ENCODE measurements around the gene SCN5A.

The SCN5A gene

DNA sequence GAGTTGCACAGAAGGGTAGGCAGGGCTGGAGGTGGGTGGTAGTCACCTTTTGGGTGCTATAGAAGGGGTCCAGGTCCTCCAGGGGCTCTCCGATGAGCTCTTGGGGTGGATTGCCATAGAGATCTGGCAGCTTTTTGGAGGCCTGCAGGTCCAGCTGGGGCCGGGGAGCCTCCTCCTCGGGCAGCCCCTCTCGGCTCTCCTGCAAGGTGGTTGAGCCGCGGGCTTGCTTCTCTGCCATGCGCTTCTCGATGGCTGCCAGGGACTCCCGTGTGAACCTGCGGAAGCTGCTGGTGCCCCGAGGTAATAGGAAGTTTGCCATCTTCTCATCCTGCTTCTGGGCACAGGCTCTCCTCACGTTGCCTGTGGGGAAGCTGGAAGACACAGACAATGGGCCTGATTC lies 16.5 kb downstream of the SCN5A start:
- H3K4me3 ChIP-seq (ENCODE audit: low read depth, low read length), result no peak overlapping the region
- in situ Hi-C loops (cut with HindIII; ENCODE audit: low sequenced_read_pairs), result no loop called here
- DNase-seq (ENCODE audit: low read depth, low spot score), result no peak
- TF ChIP-seq, protein P1, sequence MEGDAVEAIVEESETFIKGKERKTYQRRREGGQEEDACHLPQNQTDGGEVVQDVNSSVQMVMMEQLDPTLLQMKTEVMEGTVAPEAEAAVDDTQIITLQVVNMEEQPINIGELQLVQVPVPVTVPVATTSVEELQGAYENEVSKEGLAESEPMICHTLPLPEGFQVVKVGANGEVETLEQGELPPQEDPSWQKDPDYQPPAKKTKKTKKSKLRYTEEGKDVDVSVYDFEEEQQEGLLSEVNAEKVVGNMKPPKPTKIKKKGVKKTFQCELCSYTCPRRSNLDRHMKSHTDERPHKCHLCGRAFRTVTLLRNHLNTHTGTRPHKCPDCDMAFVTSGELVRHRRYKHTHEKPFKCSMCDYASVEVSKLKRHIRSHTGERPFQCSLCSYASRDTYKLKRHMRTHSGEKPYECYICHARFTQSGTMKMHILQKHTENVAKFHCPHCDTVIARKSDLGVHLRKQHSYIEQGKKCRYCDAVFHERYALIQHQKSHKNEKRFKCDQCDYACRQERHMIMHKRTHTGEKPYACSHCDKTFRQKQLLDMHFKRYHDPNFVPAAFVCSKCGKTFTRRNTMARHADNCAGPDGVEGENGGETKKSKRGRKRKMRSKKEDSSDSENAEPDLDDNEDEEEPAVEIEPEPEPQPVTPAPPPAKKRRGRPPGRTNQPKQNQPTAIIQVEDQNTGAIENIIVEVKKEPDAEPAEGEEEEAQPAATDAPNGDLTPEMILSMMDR (IDR thresholded peaks at IDR 0.05; ENCODE audit: low read depth, low read length), result no peak

GRCh38 chr3:38630606-38631005 lies 18.9 kb downstream of the SCN5A start:
- TF ChIP-seq, protein P1 (IDR thresholded peaks at IDR 0.05; ENCODE audit: low read depth, low read length), result no peak
- DNase-seq (ENCODE audit: low read depth, low spot score), result no peak
- no peak overlapping the region for H3K4me3 ChIP-seq (ENCODE audit: low read depth, low read length)
- in situ Hi-C loops (cut with HindIII; ENCODE audit: low sequenced_read_pairs), result no loop called here

DNA sequence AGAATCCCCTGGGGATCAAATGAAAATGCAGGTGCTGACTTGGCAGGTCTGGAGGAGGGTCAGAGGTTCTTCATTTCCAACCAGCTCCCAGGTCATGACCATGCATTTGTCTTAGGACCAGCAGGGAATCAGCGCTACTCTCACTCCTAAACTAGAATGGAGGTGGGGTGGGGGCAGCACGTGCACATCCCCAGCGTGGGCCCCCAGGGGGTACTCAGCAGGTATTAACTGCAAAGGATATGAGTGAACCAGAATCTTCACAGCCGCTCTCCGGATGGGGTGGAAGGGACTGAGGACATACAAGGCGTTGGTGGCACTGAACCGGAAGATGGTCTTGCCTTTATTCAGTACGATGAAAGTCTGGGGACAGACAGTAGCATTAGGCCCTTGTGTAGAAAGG lies 19.4 kb downstream of the SCN5A start:
- DNase-seq (ENCODE audit: low read depth, low spot score), result no peak
- in situ Hi-C loops (cut with HindIII; ENCODE audit: low sequenced_read_pairs), result no loop called here
- no peak overlapping the region for H3K4me3 ChIP-seq (ENCODE audit: low read depth, low read length)
- TF ChIP-seq, protein P1 (IDR thresholded peaks at IDR 0.05; ENCODE audit: low read depth, low read length), result no peak

- TF ChIP-seq, protein P1 (IDR thresholded peaks at IDR 0.05; ENCODE audit: low read depth, low read length), result no peak
- no peak for DNase-seq (ENCODE audit: low read depth, low spot score)
Observed at GRCh38 chr3:38628835-38629234, 20.7 kb downstream of the SCN5A start.

DNA sequence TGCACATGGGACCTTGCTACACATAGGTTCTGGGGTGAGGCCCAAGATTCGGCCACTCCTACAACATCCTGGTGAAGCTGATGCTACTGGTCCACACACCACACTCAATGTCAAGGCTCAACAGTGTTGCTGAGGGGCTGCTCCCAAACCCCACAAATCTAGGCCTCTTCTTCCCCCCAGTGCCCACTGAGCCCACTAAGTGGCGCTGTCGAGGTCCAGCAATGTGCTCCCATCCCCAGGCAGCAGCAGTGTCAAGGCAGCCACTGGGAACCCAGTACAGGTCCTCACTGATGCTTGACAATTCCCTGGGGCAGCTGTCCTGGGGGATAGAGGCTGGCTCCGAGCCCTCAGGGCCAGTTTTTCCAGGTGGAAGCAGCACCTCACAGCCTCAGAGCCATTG lies 21.5 kb downstream of the SCN5A start:
- no peak for DNase-seq (ENCODE audit: low read depth, low spot score)
- TF ChIP-seq, protein P1 (IDR thresholded peaks at IDR 0.05; ENCODE audit: low read depth, low read length), result peak; percentile 58
- in situ Hi-C loops (cut with HindIII; ENCODE audit: low sequenced_read_pairs), result no loop called here
- H3K4me3 ChIP-seq (ENCODE audit: low read depth, low read length), result no peak overlapping the region

More at GRCh38 chr3:38628835-38629234, 20.7 kb downstream of the SCN5A start:
- in situ Hi-C loops (cut with HindIII; ENCODE audit: low sequenced_read_pairs), result no loop called here
- no peak overlapping the region for H3K4me3 ChIP-seq (ENCODE audit: low read depth, low read length)

GRCh38 chr3:38626171-38626570 lies 23.3 kb downstream of the SCN5A start:
- no peak overlapping the region for H3K4me3 ChIP-seq (ENCODE audit: low read depth, low read length)
- in situ Hi-C loops (cut with HindIII; ENCODE audit: low sequenced_read_pairs), result no loop called here
- no peak for DNase-seq (ENCODE audit: low read depth, low spot score)
- TF ChIP-seq, protein P1 (IDR thresholded peaks at IDR 0.05; ENCODE audit: low read depth, low read length), result no peak

DNA sequence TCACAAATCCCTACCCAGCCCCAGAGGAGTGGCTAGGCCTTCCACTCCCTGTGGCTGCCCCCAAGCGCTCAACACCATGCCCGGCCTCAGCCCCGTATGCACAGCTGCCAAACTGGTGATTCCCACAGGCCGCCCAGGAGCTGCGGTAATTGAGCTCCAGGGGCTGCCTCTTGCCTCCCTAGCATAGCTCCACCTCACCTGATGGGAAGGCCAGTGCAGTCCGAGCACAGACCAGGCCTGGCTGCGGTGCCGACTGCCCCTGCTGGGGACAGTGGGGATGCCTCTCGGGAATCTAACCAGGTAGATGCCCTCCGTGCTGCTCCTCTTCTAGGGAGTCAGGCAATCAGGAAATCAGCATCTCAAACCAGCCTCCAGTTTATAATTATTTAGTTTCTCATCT lies 25.9 kb downstream of the SCN5A start:
- in situ Hi-C loops (cut with HindIII; ENCODE audit: low sequenced_read_pairs), result no loop called here
- TF ChIP-seq, protein P1 (IDR thresholded peaks at IDR 0.05; ENCODE audit: low read depth, low read length), result no peak
- H3K4me3 ChIP-seq (ENCODE audit: low read depth, low read length), result no peak overlapping the region
- DNase-seq (ENCODE audit: low read depth, low spot score), result no peak

Measured in astrocyte of the spinal cord (primary cell).